Measurements from ENCODE around the gene MME. TPM values are rescaled to one million over a fixed set of nuclear protein-coding genes. Genes with fewer than 3 reads are reported as not detected.

The MME gene
- total and polyA plus RNA-seq, 8 donors, result under 0.01 to 49.4 (median 2.0) TPM; not detected in 1

- Histone ChIP-seq H3K27ac (no peak overlapping the region), H3K4me1 (no peaks in the 10 kb centered on the region), H3K27me3 (no peaks in the 10 kb centered on the region), H3K4me3 (no peak overlapping the region), H3K9me3 (no peaks in the 10 kb centered on the region), H3K36me3 (no peaks in the 10 kb centered on the region)
- DNase-seq, result no peak
- no peak for TF ChIP-seq EP300 (IDR thresholded peaks at IDR 0.05)
- intact Hi-C loops (cut with DNase I; ENCODE audit: low total_unique reads), result no loop called here
- 84 to 92% (median 86%) methylated on average over 7 of the region's 7 CpGs for WGBS, 5 donors
Measured at GRCh38 chr3:155089495-155089894, 9.4 kb downstream of the MME start.

GRCh38 chr3:155093261-155093660 lies 13.1 kb downstream of the MME start:
- Histone ChIP-seq H3K4me1 (no peaks in the 10 kb centered on the region), H3K4me3 (no peak overlapping the region), H3K27me3 (no peaks in the 10 kb centered on the region), H3K27ac (no peak overlapping the region), H3K36me3 (no peaks in the 10 kb centered on the region), H3K9me3 (no peaks in the 10 kb centered on the region)
- 14 to 44% (median 40%) methylated on average over 7 of the region's 7 CpGs for WGBS, 5 donors
- intact Hi-C loops (cut with DNase I; ENCODE audit: low total_unique reads), result no loop called here
- DNase-seq, result peak; percentile 34 to 49
- no peak for TF ChIP-seq POLR2A (IDR thresholded peaks at IDR 0.05)
- no peak for TF ChIP-seq EP300 (IDR thresholded peaks at IDR 0.05)
- no peak for TF ChIP-seq CTCF (IDR thresholded peaks at IDR 0.05)
- TF ChIP-seq POLR2AphosphoS5 (IDR thresholded peaks at IDR 0.05), result no peak

- intact Hi-C loops (cut with DNase I; ENCODE audit: low total_unique reads), result no loop called here
- DNase-seq, result no peak
Measured at GRCh38 chr3:155096303-155097008, 16.3 kb downstream of the MME start.

GRCh38 chr3:155097009-155097349 lies 16.9 kb downstream of the MME start:
- intact Hi-C loops (cut with DNase I; ENCODE audit: low total_unique reads), result no loop called here

More at GRCh38 chr3:155096303-155097008, 16.3 kb downstream of the MME start:
- Histone ChIP-seq H3K4me3 (no peak overlapping the region), H3K36me3 (no peaks in the 10 kb centered on the region), H3K9me3 (no peaks in the 10 kb centered on the region), H3K4me1 (no peaks in the 10 kb centered on the region), H3K27ac (no peak overlapping the region), H3K27me3 (no peaks in the 10 kb centered on the region)
- TF ChIP-seq EP300 (IDR thresholded peaks at IDR 0.05) (no peak), CTCF (IDR thresholded peaks at IDR 0.05) (no peak), POLR2AphosphoS5 (IDR thresholded peaks at IDR 0.05) (no peak), POLR2A (IDR thresholded peaks at IDR 0.05) (no peak)
- 87 to 92% (median 91%) methylated on average over 4 of the region's 4 CpGs for WGBS, 5 donors

More at GRCh38 chr3:155097009-155097349, 16.9 kb downstream of the MME start:
- Histone ChIP-seq H3K27ac (no peak overlapping the region), H3K4me1 (no peaks in the 10 kb centered on the region), H3K36me3 (no peaks in the 10 kb centered on the region), H3K9me3 (no peaks in the 10 kb centered on the region), H3K27me3 (no peaks in the 10 kb centered on the region), H3K4me3 (no peak overlapping the region)
- TF ChIP-seq EP300 (IDR thresholded peaks at IDR 0.05), result no peak
- no peak for TF ChIP-seq POLR2A (IDR thresholded peaks at IDR 0.05)
- no peak for TF ChIP-seq CTCF (IDR thresholded peaks at IDR 0.05)
- no peak for TF ChIP-seq POLR2AphosphoS5 (IDR thresholded peaks at IDR 0.05)
- 91 to 99% (median 94%) methylated on average over 2 of the region's 2 CpGs for WGBS, 5 donors
- DNase-seq, result no peak
